ENCODE results near the gene GNAI2.

Gene GNAI2

GRCh38 chr3:50235716-50236483, at the start of gene GNAI2:
GNAI2 (plus strand) TSS chr3:50236204; CDS start chr3:50236336, 132 bp downstream.
- H3K4me3 ChIP-seq (ENCODE audit: low read depth, low read length), result peak within 1 kb of the TSS; percentile 83

- H3K4me3 ChIP-seq (ENCODE audit: low read depth, low read length), result no peak overlapping the region
Measured at GRCh38 chr3:50187750-50188149, 48.3 kb upstream of the GNAI2 start.

GRCh38 chr3:50189274-50189673, 46.7 kb upstream of the GNAI2 start:
- H3K4me3 ChIP-seq (ENCODE audit: low read depth, low read length), result no peak overlapping the region

GRCh38 chr3:50189989-50190388, 46.0 kb upstream of the GNAI2 start:
- H3K4me3 ChIP-seq (ENCODE audit: low read depth, low read length), result no peak overlapping the region

- H3K4me3 ChIP-seq (ENCODE audit: low read depth, low read length), result no peak within 1 kb of the TSS
Measured at GRCh38 chr3:50190936-50191660, 44.9 kb upstream of the GNAI2 start, which contains the start of gene GNAT1. GNAT1 (plus strand) TSS chr3:50191610; CDS start chr3:50191726, 116 bp downstream.

- no peak overlapping the region for H3K4me3 ChIP-seq (ENCODE audit: low read depth, low read length)
Measured at GRCh38 chr3:50192124-50192523, 43.9 kb upstream of the GNAI2 start.

- no peak overlapping the region for H3K4me3 ChIP-seq (ENCODE audit: low read depth, low read length)
Measured at GRCh38 chr3:50192689-50193141, 43.3 kb upstream of the GNAI2 start.

- H3K4me3 ChIP-seq (ENCODE audit: low read depth, low read length), result no peak overlapping the region
Measured at GRCh38 chr3:50193286-50193685, 42.7 kb upstream of the GNAI2 start.

GRCh38 chr3:50193746-50194127, 42.3 kb upstream of the GNAI2 start:
- H3K4me3 ChIP-seq (ENCODE audit: low read depth, low read length), result no peak overlapping the region

GRCh38 chr3:50194128-50194902, 41.7 kb upstream of the GNAI2 start:
- H3K4me3 ChIP-seq (ENCODE audit: low read depth, low read length), result no peak overlapping the region

GRCh38 chr3:50194903-50195500, 41.0 kb upstream of the GNAI2 start:
- no peak overlapping the region for H3K4me3 ChIP-seq (ENCODE audit: low read depth, low read length)

GRCh38 chr3:50195501-50196252, 40.3 kb upstream of the GNAI2 start:
- H3K4me3 ChIP-seq (ENCODE audit: low read depth, low read length), result no peak overlapping the region

GRCh38 chr3:50196253-50196801, 39.7 kb upstream of the GNAI2 start:
- H3K4me3 ChIP-seq (ENCODE audit: low read depth, low read length), result no peak overlapping the region

- H3K4me3 ChIP-seq (ENCODE audit: low read depth, low read length), result no peak overlapping the region
Measured at GRCh38 chr3:50201573-50202315, 34.3 kb upstream of the GNAI2 start.

GRCh38 chr3:50202353-50203112, 33.5 kb upstream of the GNAI2 start:
- H3K4me3 ChIP-seq (ENCODE audit: low read depth, low read length), result no peak overlapping the region

GRCh38 chr3:50203113-50203808, 32.7 kb upstream of the GNAI2 start:
- H3K4me3 ChIP-seq (ENCODE audit: low read depth, low read length), result no peak overlapping the region

GRCh38 chr3:50203809-50204803, 31.9 kb upstream of the GNAI2 start:
- H3K4me3 ChIP-seq (ENCODE audit: low read depth, low read length), result no peak overlapping the region

Data from iPS-11a (cell line).